ENCODE data around the gene APCDD1. TPM values are rescaled to one million over a fixed set of nuclear protein-coding genes. Genes with fewer than 3 reads are reported as not detected.

Gene APCDD1
- total and polyA plus RNA-seq, 10 donors: 0.93 to 11.8 (median 5.6) TPM

GRCh38 chr18:10408131-10408530, 46.3 kb upstream of the APCDD1 start:
- DNase-seq: no peak
- no peaks in the 10 kb centered on the region for H3K36me3 ChIP-seq
- WGBS, 5 donors: 84 to 95% (median 89%) methylated on average over 7 of the region's 7 CpGs
- H3K4me3 ChIP-seq: no peak overlapping the region
- intact Hi-C loops (cut with DNase I; ENCODE audit: low total_unique reads): no loop called here
- H3K9me3 ChIP-seq: no peaks in the 10 kb centered on the region
- TF ChIP-seq POLR2A (IDR thresholded peaks at IDR 0.05) (no peak), CTCF (IDR thresholded peaks at IDR 0.05 in 8 of 11, conservative IDR thresholded peaks at IDR 0.05 in 3 of 11) (no peak), POLR2AphosphoS5 (IDR thresholded peaks at IDR 0.05) (no peak)
- no peak overlapping the region for H3K27ac ChIP-seq
- no peaks in the 10 kb centered on the region for H3K4me1 ChIP-seq
- H3K27me3 ChIP-seq (replicated peaks in 1 of 7): peaks cover 0 to 6% (median 0%) of the 10 kb centered on the region in 7 donors

GRCh38 chr18:10409041-10409440, 45.4 kb upstream of the APCDD1 start:
- no peak for TF ChIP-seq CTCF (IDR thresholded peaks at IDR 0.05 in 8 of 11, conservative IDR thresholded peaks at IDR 0.05 in 3 of 11)
- no peak for TF ChIP-seq POLR2A (IDR thresholded peaks at IDR 0.05)
- TF ChIP-seq POLR2AphosphoS5 (IDR thresholded peaks at IDR 0.05): no peak
- H3K36me3 ChIP-seq: no peaks in the 10 kb centered on the region
- no peaks in the 10 kb centered on the region for H3K4me1 ChIP-seq
- intact Hi-C loops (cut with DNase I; ENCODE audit: low total_unique reads): no loop called here
- H3K9me3 ChIP-seq: no peaks in the 10 kb centered on the region
- no peak overlapping the region for H3K27ac ChIP-seq
- no peak for DNase-seq
- no peak overlapping the region for H3K4me3 ChIP-seq
- peaks cover 0 to 6% (median 0%) of the 10 kb centered on the region in 7 donors for H3K27me3 ChIP-seq (replicated peaks in 1 of 7)

GRCh38 chr18:10410472-10411308, 43.7 kb upstream of the APCDD1 start:
- DNase-seq: no peak

More at GRCh38 chr18:10410472-10411308, 43.7 kb upstream of the APCDD1 start:
- H3K36me3 ChIP-seq: no peaks in the 10 kb centered on the region
- no peaks in the 10 kb centered on the region for H3K4me1 ChIP-seq
- H3K9me3 ChIP-seq: no peaks in the 10 kb centered on the region
- H3K27ac ChIP-seq: no peak overlapping the region
- peaks cover 0 to 6% (median 0%) of the 10 kb centered on the region in 7 donors for H3K27me3 ChIP-seq (replicated peaks in 1 of 7)
- 68 to 79% (median 76%) methylated on average over 8 to 11 of the region's 11 CpGs for WGBS, 5 donors
- TF ChIP-seq POLR2A (IDR thresholded peaks at IDR 0.05) (no peak), CTCF (IDR thresholded peaks at IDR 0.05 in 8 of 11, conservative IDR thresholded peaks at IDR 0.05 in 3 of 11) (no peak), POLR2AphosphoS5 (IDR thresholded peaks at IDR 0.05) (no peak)
- intact Hi-C loops (cut with DNase I; ENCODE audit: low total_unique reads): no loop called here
- no peak overlapping the region for H3K4me3 ChIP-seq

Measured in spleen (tissue), 11 donors.